ENCODE data around the gene XPO4. TPM values are rescaled to one million over a fixed set of nuclear protein-coding genes. Genes with fewer than 3 reads are reported as not detected.

The XPO4 gene
- total RNA-seq, 1 experiment from 2014 or later: 16.2 TPM

DNA sequence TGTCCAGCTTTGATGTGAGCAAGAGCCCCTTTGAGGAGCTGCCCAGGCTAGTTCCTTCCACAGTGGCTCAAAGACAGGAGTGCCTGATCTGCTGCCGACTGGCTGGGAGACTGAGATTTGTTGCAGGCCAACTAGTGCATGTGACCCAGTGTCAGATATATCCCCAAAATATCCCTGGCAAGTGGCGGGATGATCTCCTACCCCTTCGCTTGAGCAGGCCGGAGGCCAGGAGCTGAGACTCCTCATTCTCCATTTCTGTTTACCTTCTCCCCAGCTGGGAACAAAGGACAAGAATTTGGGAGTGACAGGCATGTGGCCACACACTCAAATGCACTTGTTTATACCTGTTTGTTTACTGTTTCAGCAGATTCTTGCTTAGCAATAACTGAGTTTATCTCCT is 37.1 kb upstream of the XPO4 start:
- H3K36me3 ChIP-seq (ENCODE audit: control insufficient read depth, insufficient read depth, low read length): no peaks in the 10 kb centered on the region
- H3K4me1 ChIP-seq (ENCODE audit: control insufficient read depth, insufficient read depth, low read length): no peaks in the 10 kb centered on the region
- TF ChIP-seq TCF7L2 (IDR thresholded peaks at IDR 0.05; ENCODE audit: low read depth, low read length): no peak
- no peak for TF ChIP-seq POLR2AphosphoS5 (IDR thresholded peaks at IDR 0.05; ENCODE audit: low read depth, low read length)
- TF ChIP-seq SIN3A (IDR thresholded peaks at IDR 0.05; ENCODE audit: borderline replicate concordance, insufficient read depth, low read depth, low read length): no peak
- TF ChIP-seq, protein P1, sequence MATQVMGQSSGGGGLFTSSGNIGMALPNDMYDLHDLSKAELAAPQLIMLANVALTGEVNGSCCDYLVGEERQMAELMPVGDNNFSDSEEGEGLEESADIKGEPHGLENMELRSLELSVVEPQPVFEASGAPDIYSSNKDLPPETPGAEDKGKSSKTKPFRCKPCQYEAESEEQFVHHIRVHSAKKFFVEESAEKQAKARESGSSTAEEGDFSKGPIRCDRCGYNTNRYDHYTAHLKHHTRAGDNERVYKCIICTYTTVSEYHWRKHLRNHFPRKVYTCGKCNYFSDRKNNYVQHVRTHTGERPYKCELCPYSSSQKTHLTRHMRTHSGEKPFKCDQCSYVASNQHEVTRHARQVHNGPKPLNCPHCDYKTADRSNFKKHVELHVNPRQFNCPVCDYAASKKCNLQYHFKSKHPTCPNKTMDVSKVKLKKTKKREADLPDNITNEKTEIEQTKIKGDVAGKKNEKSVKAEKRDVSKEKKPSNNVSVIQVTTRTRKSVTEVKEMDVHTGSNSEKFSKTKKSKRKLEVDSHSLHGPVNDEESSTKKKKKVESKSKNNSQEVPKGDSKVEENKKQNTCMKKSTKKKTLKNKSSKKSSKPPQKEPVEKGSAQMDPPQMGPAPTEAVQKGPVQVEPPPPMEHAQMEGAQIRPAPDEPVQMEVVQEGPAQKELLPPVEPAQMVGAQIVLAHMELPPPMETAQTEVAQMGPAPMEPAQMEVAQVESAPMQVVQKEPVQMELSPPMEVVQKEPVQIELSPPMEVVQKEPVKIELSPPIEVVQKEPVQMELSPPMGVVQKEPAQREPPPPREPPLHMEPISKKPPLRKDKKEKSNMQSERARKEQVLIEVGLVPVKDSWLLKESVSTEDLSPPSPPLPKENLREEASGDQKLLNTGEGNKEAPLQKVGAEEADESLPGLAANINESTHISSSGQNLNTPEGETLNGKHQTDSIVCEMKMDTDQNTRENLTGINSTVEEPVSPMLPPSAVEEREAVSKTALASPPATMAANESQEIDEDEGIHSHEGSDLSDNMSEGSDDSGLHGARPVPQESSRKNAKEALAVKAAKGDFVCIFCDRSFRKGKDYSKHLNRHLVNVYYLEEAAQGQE (IDR thresholded peaks at IDR 0.05; ENCODE audit: insufficient read depth in 1 of 2, low read depth in 2 of 2, low read length in 1 of 2): no peak
- TF ChIP-seq, protein P2, sequence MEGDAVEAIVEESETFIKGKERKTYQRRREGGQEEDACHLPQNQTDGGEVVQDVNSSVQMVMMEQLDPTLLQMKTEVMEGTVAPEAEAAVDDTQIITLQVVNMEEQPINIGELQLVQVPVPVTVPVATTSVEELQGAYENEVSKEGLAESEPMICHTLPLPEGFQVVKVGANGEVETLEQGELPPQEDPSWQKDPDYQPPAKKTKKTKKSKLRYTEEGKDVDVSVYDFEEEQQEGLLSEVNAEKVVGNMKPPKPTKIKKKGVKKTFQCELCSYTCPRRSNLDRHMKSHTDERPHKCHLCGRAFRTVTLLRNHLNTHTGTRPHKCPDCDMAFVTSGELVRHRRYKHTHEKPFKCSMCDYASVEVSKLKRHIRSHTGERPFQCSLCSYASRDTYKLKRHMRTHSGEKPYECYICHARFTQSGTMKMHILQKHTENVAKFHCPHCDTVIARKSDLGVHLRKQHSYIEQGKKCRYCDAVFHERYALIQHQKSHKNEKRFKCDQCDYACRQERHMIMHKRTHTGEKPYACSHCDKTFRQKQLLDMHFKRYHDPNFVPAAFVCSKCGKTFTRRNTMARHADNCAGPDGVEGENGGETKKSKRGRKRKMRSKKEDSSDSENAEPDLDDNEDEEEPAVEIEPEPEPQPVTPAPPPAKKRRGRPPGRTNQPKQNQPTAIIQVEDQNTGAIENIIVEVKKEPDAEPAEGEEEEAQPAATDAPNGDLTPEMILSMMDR (IDR thresholded peaks at IDR 0.05): no peak
- ChIA-PET POLR2A (no interaction called here), CTCF (no interaction called here)
- no peak overlapping the region for H3K4me3 ChIP-seq (ENCODE audit: low read depth in 2 of 2, low read length in 2 of 2)
- no peaks in the 10 kb centered on the region for H3K27me3 ChIP-seq (ENCODE audit: control insufficient read depth, insufficient read depth, low read length)
- no peak for ATAC-seq
- no peak for DNase-seq (ENCODE audit: low read depth, low spot score)
- BruUV-seq (replicated peaks): no TSS peak
- intact Hi-C loops (cut with micrococcal nuclease; ENCODE audit: unreplicated experiment): no loop called here
- H3K9me3 ChIP-seq (ENCODE audit: control insufficient read depth, insufficient read depth, low read depth, low read length): no peaks in the 10 kb centered on the region
- H3K27ac ChIP-seq (ENCODE audit: low read length): no peak overlapping the region
- in situ Hi-C loops (cut with HindIII; ENCODE audit: low pct_unique_long_range_greater_than_20kb, low sequenced_read_pairs): no loop called here

DNA sequence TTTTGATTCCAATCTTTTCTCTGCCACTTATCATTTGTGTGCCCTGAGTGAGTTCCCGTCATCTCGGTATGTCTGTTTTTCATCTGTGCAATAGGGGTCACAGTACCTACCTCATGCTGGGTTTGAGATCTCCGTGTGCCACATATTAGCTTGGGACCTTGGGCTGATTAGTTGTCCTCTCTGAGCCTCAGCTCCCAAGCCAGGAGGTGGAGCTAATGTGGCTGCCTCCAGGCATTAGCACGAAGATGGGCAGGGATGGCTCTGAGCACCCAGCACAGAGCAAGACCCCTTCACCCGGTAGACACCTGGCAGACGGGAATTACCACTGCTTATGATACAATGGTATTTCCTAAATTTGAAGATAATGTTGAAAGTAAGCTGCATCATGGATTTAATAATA is 35.8 kb upstream of the XPO4 start:
- Histone ChIP-seq H3K4me3 (ENCODE audit: low read depth in 2 of 2, low read length in 2 of 2) (no peak overlapping the region), H3K36me3 (ENCODE audit: control insufficient read depth, insufficient read depth, low read length) (no peaks in the 10 kb centered on the region), H3K9me3 (ENCODE audit: control insufficient read depth, insufficient read depth, low read depth, low read length) (no peaks in the 10 kb centered on the region), H3K4me1 (ENCODE audit: control insufficient read depth, insufficient read depth, low read length) (no peaks in the 10 kb centered on the region), H3K27me3 (ENCODE audit: control insufficient read depth, insufficient read depth, low read length) (no peaks in the 10 kb centered on the region), H3K27ac (ENCODE audit: low read length) (no peak overlapping the region)
- DNase-seq (ENCODE audit: low read depth, low spot score) (no peak), ATAC-seq (0 out of 2 replicates have a peak, but pooled peaks have one; percentile 65)
- BruUV-seq (replicated peaks): no TSS peak
- POLR2A ChIA-PET: interaction anchor here (0.5 to 0.7 kb wide), 2 partner anchors 34 to 107 kb away, joined by 3 to 5 read pairs; no protein-coding TSS in a partner anchor
- CTCF ChIA-PET: no interaction called here
- in situ Hi-C loops (cut with HindIII; ENCODE audit: low pct_unique_long_range_greater_than_20kb, low sequenced_read_pairs) (no loop called here), intact Hi-C loops (cut with micrococcal nuclease; ENCODE audit: unreplicated experiment) (no loop called here)
- TF ChIP-seq POLR2AphosphoS5 (IDR thresholded peaks at IDR 0.05; ENCODE audit: low read depth, low read length) (no peak), SIN3A (IDR thresholded peaks at IDR 0.05; ENCODE audit: borderline replicate concordance, insufficient read depth, low read depth, low read length) (no peak), TCF7L2 (IDR thresholded peaks at IDR 0.05; ENCODE audit: low read depth, low read length) (no peak)
- TF ChIP-seq, protein P1 (IDR thresholded peaks at IDR 0.05; ENCODE audit: insufficient read depth in 1 of 2, low read depth in 2 of 2, low read length in 1 of 2): no peak
- TF ChIP-seq, protein P2 (IDR thresholded peaks at IDR 0.05): no peak

Measured in Panc1 (cell line).